Activated T-cell treated with anti-CD3 and anti-CD28 coated beads for 4 hours (primary cell): ENCODE data around the gene NDC1.

Experiments
- DNase-seq: peaks from one replicate; pipeline ENCODE4 v3.0.0-alpha.2; 2020

Gene NDC1

DNA sequence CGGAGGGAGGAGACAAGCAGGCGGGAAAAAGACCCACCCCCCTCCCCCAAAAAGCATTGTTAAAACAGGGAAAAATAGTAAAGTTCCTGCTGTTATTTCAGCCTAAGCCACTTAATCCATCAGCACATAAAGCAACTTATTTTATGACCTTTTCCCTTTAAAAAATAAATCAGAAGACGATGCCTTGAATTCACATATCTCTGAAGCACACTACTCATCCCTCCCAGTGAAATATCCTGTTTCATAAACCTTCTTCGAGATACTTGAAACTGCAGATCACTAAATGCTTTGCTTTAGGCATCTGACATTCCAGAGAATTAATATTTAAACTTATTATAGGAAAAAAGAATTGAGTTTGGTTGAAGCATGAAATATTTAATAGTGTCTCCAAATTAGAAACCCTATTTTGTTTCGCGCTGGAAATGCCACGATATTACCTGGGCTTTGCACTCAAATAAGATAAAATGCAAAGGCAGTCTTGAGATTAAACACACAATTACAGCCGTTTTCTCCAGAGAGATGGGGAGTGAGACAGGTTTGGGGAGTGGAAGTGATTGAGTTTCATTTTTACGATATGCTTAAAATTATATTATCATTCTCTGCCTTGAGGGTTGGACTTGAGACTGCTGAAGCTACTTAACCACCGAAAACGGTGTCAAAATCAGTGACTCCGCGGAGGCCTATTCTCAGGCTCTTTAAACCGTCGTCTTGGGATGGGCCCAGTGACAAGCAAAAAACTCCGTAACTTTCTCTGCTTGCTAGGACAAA, 108.5 kb downstream of the NDC1 start:
- DNase-seq = no peak

DNA sequence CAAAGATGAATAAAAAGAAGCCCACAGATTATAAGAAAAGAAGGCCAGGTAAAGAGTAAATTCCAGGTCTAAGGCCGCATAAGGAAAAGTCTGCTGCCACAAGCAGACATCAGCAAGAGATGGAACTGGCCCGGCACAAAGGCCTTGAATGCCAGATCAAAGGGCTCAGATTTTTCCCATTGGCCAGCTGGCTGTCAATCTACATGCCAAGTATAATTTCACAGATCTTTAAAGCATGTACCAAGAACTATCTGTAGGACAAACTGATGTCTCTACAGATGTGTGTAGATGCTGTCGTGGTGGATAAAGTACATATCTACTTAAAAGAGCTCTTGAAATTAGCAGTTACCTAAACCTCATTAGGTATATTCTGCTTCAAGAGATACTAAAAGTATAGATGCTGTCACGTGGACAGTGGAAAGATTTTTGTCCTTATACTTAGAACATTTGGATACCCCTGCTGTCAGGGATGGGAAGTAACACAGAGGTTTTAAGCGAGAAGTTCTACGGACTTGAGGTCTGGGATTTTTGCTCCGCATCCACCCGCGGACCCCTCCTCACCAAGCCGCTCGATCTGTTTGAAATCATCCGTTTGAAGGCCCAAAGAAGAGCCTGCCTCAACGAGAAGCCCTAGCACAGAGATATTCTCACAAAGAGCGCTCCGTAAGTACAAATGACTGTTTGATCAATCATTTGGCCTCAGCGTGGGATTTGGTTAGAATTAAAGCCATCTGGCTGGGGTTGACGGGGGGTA, 109.2 kb downstream of the NDC1 start:
- no peak for DNase-seq

DNA sequence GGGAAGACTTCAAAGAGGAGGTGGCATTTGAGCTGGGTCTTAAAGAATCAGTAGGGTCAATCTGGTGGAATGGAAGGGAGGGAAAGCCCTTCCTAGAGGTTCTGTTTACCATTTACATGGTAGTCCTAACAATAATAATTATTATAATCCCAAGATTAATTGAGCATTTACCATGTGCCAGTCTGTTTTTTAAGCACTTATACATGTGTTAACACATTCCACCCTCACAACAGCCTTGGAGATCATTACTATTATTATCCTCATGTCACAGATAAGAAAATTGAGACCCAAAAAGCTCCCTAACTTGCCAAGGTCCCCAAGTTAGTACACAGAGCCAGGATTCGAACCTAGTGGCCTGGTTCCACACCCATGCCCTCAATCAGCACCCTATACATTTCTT, 109.9 kb downstream of the NDC1 start:
- no peak for DNase-seq

DNA sequence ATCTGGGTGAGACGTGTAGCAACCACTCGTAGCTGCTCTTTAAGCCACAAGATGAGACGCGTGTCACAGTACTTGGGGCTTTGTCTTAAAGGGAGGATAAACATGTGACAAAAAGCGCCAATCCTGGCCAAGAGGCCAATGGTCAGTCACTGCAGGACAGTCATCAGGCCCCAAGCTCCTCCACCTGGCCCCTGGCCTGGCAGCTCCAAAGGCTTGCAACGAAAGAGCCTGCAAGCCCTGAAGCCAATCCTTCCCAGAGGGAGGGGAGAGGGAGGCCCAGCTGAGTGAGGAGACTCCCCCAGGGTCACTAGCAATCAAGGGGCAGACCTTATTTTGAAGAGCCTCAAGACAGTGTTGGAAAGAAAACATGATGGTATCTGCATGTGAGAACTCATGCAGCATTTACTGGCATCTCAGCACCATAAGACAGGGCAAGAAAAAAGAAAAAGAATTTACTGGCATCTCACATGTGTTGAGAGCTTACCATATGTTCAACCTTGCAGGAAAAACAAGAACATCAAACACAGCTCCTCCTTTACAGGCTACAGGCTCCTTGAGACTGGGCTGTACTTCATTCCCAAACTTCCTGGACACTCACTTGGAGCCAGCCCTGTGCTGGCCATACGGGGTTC, 110.5 kb downstream of the NDC1 start:
- no peak for DNase-seq

DNA sequence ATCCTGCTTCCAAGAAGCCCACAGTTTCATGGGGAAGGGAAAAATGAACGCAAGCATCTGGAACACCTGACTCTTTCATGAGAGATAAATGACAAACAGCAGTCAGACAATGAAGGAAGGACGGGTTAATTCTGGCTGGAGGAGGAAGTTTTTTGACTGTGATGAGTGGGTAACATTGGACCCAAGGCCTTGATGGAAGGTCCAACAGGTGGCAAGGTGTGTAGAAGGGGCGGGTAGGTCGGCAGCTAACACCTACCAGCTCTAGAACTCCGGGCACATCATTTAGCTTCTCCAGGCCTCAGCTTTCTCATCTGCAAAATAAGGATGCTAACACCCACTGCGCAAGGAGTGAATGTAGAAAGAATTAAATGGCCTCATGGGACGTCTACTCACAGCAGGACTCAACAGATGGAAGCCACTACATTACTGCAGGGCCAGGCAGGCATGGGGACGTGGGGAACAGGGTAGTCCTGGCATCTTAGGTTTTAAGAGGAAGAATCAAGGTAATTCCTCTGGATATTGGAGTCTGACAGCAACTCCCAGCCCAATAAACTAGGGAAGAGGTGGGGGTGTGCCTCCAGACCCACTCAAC, 112.0 kb downstream of the NDC1 start:
- DNase-seq = no peak

DNA sequence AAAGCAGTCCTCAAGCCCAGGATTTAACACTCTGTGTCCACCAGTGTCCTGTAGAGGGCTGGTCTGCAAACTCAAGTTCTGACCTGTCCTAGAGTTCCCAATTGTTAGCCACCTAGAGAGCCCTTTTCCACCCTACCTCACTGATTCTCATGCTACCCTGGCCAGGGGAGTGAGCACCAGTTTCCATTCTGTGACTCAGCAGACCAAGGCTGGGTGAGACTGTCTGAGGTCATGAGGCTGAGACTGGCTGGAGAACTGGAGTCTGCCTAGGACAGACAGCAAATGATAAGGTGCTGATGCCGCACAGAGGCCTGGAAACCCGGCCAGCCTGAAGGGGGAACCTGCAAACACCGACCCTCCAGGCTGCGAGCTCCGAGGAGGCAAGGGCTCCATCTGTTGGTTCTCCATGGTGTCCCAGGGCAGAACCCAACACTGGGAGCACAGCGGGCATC, 112.8 kb downstream of the NDC1 start:
- DNase-seq = no peak

DNA sequence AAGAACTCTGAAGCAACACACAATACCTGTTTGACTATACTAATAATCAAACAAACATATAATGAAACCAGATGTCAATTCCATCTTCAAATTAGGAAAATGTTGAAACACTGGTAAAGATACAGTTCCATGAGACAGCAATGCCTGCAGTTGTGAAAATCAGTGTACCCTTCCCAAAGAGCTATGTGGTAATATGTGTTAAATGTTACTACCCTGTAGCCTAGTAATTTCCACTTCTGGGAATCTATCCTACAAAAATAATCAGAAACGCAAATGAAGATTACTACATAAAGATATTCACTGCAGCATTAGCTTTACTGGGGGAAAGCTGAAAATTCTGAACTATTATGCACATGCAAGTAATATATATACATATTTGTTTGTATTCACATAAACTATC, 116.1 kb downstream of the NDC1 start:
- no peak for DNase-seq

DNA sequence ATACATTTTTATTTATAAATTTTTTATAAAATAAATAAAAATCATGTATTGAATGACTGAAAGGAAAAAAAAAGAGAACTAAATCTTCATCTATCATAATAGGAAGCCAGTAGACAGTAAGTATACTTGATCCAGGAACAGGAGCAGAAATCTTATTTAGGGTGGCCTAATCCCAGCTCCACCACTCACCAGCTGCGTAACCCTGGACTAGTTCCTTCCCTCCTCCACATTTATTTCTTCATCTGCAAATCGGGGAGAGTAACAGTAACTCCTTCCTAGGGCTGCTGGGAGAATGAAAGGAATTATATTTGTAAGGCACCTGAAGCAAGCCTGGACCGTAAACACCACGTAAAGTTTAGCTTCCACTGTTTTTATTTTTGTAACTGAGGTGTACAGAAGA, 117.0 kb downstream of the NDC1 start:
- no peak for DNase-seq

DNA sequence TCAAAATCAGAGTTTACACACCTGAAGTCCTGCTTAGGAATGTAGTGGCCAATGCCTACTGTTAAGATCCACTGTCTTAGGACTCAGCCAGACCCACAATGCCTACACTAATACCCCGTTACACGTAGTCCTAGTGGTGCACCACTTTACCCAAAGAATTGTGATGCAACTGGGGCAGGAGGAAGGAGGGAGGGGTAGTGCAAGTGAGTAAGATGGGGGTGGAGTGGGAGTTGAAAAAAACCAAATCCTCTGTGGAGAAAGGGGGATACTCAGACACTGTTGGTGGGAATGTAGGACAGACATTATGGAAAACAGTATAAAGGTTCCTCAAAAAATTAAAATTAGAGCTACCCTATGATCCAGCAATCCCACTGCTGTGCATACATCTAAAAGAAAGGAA, 118.6 kb downstream of the NDC1 start:
- no peak for DNase-seq

DNA sequence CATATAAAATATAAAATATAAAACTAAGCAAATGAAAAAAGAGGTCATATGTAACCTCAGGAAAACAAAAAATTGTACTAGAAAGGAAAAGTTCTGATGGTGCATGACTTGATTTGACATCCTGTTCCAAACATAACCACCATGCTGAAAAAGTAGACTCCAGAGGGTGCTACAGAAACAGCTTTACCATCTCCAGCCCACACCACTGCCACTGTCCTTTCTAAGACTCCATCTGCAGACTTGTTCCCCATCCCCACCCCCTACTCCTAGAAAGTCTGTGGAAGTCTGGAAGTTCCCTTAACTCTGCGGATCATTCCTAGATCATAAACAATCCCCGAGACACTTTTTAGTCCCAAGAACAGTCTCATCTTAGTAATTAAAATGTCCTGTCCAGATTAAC, 119.7 kb downstream of the NDC1 start:
- DNase-seq = no peak

DNA sequence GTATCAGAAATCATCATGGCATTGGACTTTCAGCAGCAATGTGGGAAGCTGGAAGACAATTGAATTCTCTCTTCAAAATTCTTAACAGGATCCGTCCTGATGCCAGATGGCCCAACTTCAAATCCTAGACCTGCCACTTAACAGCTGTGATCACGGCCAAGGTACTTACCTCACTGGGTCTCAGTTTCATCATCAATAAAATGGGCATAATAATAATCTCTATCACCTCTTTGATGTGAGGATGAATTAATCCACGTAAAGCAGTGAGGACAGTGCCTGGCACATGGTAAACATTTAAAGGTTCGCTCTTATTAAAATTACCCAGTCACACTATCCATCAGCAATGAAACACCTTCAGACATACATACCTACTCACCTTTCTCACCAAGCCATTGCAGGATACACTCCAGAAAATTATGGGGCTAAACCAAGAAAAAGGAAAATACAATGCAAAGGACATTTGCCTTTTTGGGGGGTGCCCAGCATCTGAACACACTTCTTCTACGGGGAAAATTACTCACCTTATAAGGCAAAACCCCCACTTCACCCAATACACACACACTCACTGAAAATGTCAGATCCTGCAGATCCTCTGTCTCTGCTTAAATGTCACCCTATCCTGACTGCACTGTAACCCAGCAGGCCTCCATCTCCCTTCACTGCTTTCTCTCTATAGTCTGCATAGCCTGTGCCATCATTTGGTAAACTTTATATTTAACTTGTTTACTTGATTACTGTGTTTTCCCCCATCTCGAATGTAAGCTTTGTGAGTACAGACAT, 120.9 kb downstream of the NDC1 start:
- DNase-seq = no peak

DNA sequence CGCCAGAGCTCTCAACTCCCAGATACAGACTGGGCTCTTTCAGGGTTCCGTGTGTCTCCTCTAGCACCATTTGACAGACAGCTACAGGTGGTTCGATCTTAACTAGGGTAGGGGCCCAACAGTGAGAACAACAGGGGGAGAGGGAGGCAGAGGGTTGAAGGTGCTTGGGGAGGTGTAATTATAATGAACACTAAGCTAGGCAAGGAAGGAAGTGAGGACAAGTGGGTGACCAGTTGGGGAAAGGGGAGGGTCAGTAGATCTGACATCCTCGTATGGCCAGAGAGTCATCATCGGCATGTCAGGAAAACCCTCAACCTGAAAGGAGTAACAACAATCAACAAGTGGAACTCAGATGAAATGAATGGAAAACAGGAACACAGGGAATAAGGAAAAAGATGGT, 121.9 kb downstream of the NDC1 start:
- no peak for DNase-seq

DNA sequence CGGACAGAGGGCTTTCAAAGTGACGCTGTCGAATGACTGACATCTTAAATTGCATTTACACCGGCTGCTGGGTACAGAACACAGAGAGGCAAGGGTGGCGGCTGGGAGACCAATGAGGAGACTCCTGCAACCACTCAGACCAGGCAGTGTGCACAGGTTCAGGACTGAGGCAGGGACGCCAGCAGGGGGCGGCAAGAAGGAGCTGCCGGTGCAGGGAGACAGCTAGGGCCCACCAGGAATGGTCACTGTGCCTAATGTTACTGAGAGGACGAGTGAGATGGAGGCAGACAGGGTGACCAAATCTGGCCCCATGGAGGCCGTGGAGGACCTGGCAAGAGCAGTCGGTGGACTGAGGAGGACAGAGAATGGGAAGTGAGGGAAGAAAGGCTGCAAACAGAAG, 122.6 kb downstream of the NDC1 start:
- DNase-seq = no peak
